ENCODE measurements around the gene CTDSPL.

GRCh38 chr3:37849146-37849923 lies 12.3 kb upstream of the CTDSPL start:
- TF ChIP-seq FOSL2 (CRISPR knock-in tag; IDR thresholded peaks at IDR 0.05) (no peak), SNRNP70 (IDR thresholded peaks at IDR 0.05; ENCODE audit: low read depth, low read length) (no peak), ZNF563 (CRISPR knock-in tag; IDR thresholded peaks at IDR 0.05) (no peak)
- TF ChIP-seq, protein P1, sequence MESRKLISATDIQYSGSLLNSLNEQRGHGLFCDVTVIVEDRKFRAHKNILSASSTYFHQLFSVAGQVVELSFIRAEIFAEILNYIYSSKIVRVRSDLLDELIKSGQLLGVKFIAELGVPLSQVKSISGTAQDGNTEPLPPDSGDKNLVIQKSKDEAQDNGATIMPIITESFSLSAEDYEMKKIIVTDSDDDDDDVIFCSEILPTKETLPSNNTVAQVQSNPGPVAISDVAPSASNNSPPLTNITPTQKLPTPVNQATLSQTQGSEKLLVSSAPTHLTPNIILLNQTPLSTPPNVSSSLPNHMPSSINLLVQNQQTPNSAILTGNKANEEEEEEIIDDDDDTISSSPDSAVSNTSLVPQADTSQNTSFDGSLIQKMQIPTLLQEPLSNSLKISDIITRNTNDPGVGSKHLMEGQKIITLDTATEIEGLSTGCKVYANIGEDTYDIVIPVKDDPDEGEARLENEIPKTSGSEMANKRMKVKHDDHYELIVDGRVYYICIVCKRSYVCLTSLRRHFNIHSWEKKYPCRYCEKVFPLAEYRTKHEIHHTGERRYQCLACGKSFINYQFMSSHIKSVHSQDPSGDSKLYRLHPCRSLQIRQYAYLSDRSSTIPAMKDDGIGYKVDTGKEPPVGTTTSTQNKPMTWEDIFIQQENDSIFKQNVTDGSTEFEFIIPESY (CRISPR knock-in tag; IDR thresholded peaks at IDR 0.05) = no peak

Data from HepG2 (cell line).